ENCODE results near the gene NDFIP1. TPM values are rescaled to one million over a fixed set of nuclear protein-coding genes. Genes with fewer than 3 reads are reported as not detected.

NDFIP1 gene
- total RNA-seq = 46.8 TPM
- polyA plus RNA-seq (ENCODE audit: insufficient read depth in 1 of 8, insufficient read length in 8 of 8, low replicate concordance in 1 of 8) = 10 to 100 TPM; 53.4 to 77.2 (median 64.5) TPM
- long read RNA-seq, donor 1, transcript NDFIP1-201 (8 exons, 3,851 nt) = major isoform, 12 of 36 reads
- long read RNA-seq, donor 1, partial matches to known transcripts = 24 of 36 reads
- long read RNA-seq, donor 1, other reads (novel, unspliced or antisense) = 0 of 36 reads
- long read RNA-seq, donor 2, partial matches to known transcripts = 0 of 4 reads
- long read RNA-seq, donor 2, other reads (novel, unspliced or antisense) = 0 of 4 reads
- long read RNA-seq, donor 3, full-length matches to known transcripts = 51 of 100 reads
- long read RNA-seq, donor 3, partial matches to known transcripts = 49 of 100 reads
- long read RNA-seq, donor 3, other reads (novel, unspliced or antisense) = 0 of 100 reads
- long read RNA-seq, donor 4, full-length matches to known transcripts = 39 of 59 reads
- long read RNA-seq, donor 4, partial matches to known transcripts = 20 of 59 reads
- long read RNA-seq, donor 4, other reads (novel, unspliced or antisense) = 0 of 59 reads
- long read RNA-seq, donor 5, full-length matches to known transcripts = 106 of 231 reads
- long read RNA-seq, donor 5, partial matches to known transcripts = 125 of 231 reads
- long read RNA-seq, donor 5, other reads (novel, unspliced or antisense) = 0 of 231 reads
- long read RNA-seq, donor 6, full-length matches to known transcripts = 67 of 114 reads
- long read RNA-seq, donor 6, partial matches to known transcripts = 47 of 114 reads
- long read RNA-seq, donor 6, other reads (novel, unspliced or antisense) = 0 of 114 reads
- long read RNA-seq, donor 7, full-length matches to known transcripts = 55 of 95 reads
- long read RNA-seq, donor 7, partial matches to known transcripts = 40 of 95 reads
- long read RNA-seq, donor 7, other reads (novel, unspliced or antisense) = 0 of 95 reads
- long read RNA-seq, donor 8, full-length matches to known transcripts = 42 of 70 reads
- long read RNA-seq, donor 8, partial matches to known transcripts = 28 of 70 reads
- long read RNA-seq, donor 8, other reads (novel, unspliced or antisense) = 0 of 70 reads
- long read RNA-seq, donor 9, full-length matches to known transcripts = 27 of 43 reads
- long read RNA-seq, donor 9, partial matches to known transcripts = 16 of 43 reads
- long read RNA-seq, donor 9, other reads (novel, unspliced or antisense) = 0 of 43 reads
- long read RNA-seq, donor 10, full-length matches to known transcripts = 64 of 99 reads
- long read RNA-seq, donor 10, partial matches to known transcripts = 30 of 99 reads
- long read RNA-seq, donor 10, other reads (novel, unspliced or antisense) = 5 of 99 reads
- long read RNA-seq, donor 11, full-length matches to known transcripts = 45 of 91 reads
- long read RNA-seq, donor 11, partial matches to known transcripts = 46 of 91 reads
- long read RNA-seq, donor 11, other reads (novel, unspliced or antisense) = 0 of 91 reads

- peaks cover 17% of the 10 kb centered on the region for H3K4me1 ChIP-seq (ENCODE audit: control insufficient read depth, insufficient read depth, low read length)
- peak; percentile 93 for DNase-seq
- no peaks in the 10 kb centered on the region for H3K27me3 ChIP-seq (ENCODE audit: control insufficient read depth, insufficient read depth, low read length)
- peak within 1 kb of the TSS; percentile 89 for H3K4me3 ChIP-seq (ENCODE audit: low read length)
- no peaks in the 10 kb centered on the region for H3K36me3 ChIP-seq (ENCODE audit: control insufficient read depth, insufficient read depth, low read length)
- no peaks in the 10 kb centered on the region for H3K9me3 ChIP-seq (replicated peaks; ENCODE audit: control insufficient read depth, low read depth, low read length)
- 3% methylated on average over 99 of the region's 103 CpGs for WGBS (ENCODE audit: insufficient coverage)
- peak within 1 kb of the TSS; percentile 97 for H3K27ac ChIP-seq (ENCODE audit: low read length)
These were observed at the start of gene NDFIP1 for GRCh38 chr5:142108432-142109330. Gene NDFIP1 (plus strand): TSS chr5:142108779. CDS start chr5:142108975, 196 bp downstream.

- no peaks in the 10 kb centered on the region for H3K36me3 ChIP-seq (ENCODE audit: control insufficient read depth, insufficient read depth, low read length)
- H3K27me3 ChIP-seq (ENCODE audit: control insufficient read depth, insufficient read depth, low read length) = no peaks in the 10 kb centered on the region
- no CpG with 5 or more reads among the region's 1 CpG for WGBS (ENCODE audit: insufficient coverage)
- H3K4me1 ChIP-seq (ENCODE audit: control insufficient read depth, insufficient read depth, low read length) = peaks cover 18% of the 10 kb centered on the region
- no peaks in the 10 kb centered on the region for H3K9me3 ChIP-seq (replicated peaks; ENCODE audit: control insufficient read depth, low read depth, low read length)
- no peak overlapping the region for H3K27ac ChIP-seq (ENCODE audit: low read length)
- DNase-seq = no peak
- no peak overlapping the region for H3K4me3 ChIP-seq (ENCODE audit: low read length)
These were observed 49.2 kb upstream of the NDFIP1 start for GRCh38 chr5:142059304-142059940.

GRCh38 chr5:142063376-142063775, 45.2 kb upstream of the NDFIP1 start:
- Histone ChIP-seq H3K4me3 (ENCODE audit: low read length) (no peak overlapping the region), H3K36me3 (ENCODE audit: control insufficient read depth, insufficient read depth, low read length) (no peaks in the 10 kb centered on the region), H3K4me1 (ENCODE audit: control insufficient read depth, insufficient read depth, low read length) (peaks cover 27% of the 10 kb centered on the region), H3K27me3 (ENCODE audit: control insufficient read depth, insufficient read depth, low read length) (no peaks in the 10 kb centered on the region), H3K27ac (ENCODE audit: low read length) (peak overlapping the region; percentile 60), H3K9me3 (replicated peaks; ENCODE audit: control insufficient read depth, low read depth, low read length) (no peaks in the 10 kb centered on the region)
- DNase-seq = no peak
- WGBS (ENCODE audit: insufficient coverage) = 88% methylated on average over 3 of the region's 4 CpGs

- H3K4me3 ChIP-seq (ENCODE audit: low read length) = peak overlapping the region; percentile 26
- no peaks in the 10 kb centered on the region for H3K9me3 ChIP-seq (replicated peaks; ENCODE audit: control insufficient read depth, low read depth, low read length)
- WGBS (ENCODE audit: insufficient coverage) = 5% methylated on average over 9 of the region's 10 CpGs
- H3K36me3 ChIP-seq (ENCODE audit: control insufficient read depth, insufficient read depth, low read length) = no peaks in the 10 kb centered on the region
- peak overlapping the region; percentile 60 for H3K27ac ChIP-seq (ENCODE audit: low read length)
- peak; percentile 88 for DNase-seq
- H3K27me3 ChIP-seq (ENCODE audit: control insufficient read depth, insufficient read depth, low read length) = no peaks in the 10 kb centered on the region
- peaks cover 27% of the 10 kb centered on the region for H3K4me1 ChIP-seq (ENCODE audit: control insufficient read depth, insufficient read depth, low read length)
These were observed 44.7 kb upstream of the NDFIP1 start for GRCh38 chr5:142063878-142064331.

- peak; percentile 79 for DNase-seq
- Histone ChIP-seq H3K4me1 (ENCODE audit: control insufficient read depth, insufficient read depth, low read length) (peaks cover 27% of the 10 kb centered on the region), H3K9me3 (replicated peaks; ENCODE audit: control insufficient read depth, low read depth, low read length) (no peaks in the 10 kb centered on the region), H3K4me3 (ENCODE audit: low read length) (no peak overlapping the region), H3K36me3 (ENCODE audit: control insufficient read depth, insufficient read depth, low read length) (no peaks in the 10 kb centered on the region), H3K27ac (ENCODE audit: low read length) (no peak overlapping the region), H3K27me3 (ENCODE audit: control insufficient read depth, insufficient read depth, low read length) (no peaks in the 10 kb centered on the region)
- no CpG with 5 or more reads among the region's 2 CpGs for WGBS (ENCODE audit: insufficient coverage)
These were observed 43.3 kb upstream of the NDFIP1 start for GRCh38 chr5:142065273-142065672.

- no peak for DNase-seq
- Histone ChIP-seq H3K36me3 (ENCODE audit: control insufficient read depth, insufficient read depth, low read length) (no peaks in the 10 kb centered on the region), H3K27ac (ENCODE audit: low read length) (no peak overlapping the region), H3K27me3 (ENCODE audit: control insufficient read depth, insufficient read depth, low read length) (no peaks in the 10 kb centered on the region), H3K9me3 (replicated peaks; ENCODE audit: control insufficient read depth, low read depth, low read length) (no peaks in the 10 kb centered on the region), H3K4me1 (ENCODE audit: control insufficient read depth, insufficient read depth, low read length) (peaks cover 11% of the 10 kb centered on the region), H3K4me3 (ENCODE audit: low read length) (no peak overlapping the region)
- no CpG with 5 or more reads among the region's 6 CpGs for WGBS (ENCODE audit: insufficient coverage)
These were observed 38.8 kb upstream of the NDFIP1 start for GRCh38 chr5:142069606-142070399.

- no peak overlapping the region for H3K4me3 ChIP-seq (ENCODE audit: low read length)
- H3K36me3 ChIP-seq (ENCODE audit: control insufficient read depth, insufficient read depth, low read length) = no peaks in the 10 kb centered on the region
- no peak overlapping the region for H3K27ac ChIP-seq (ENCODE audit: low read length)
- peaks cover 5% of the 10 kb centered on the region for H3K4me1 ChIP-seq (ENCODE audit: control insufficient read depth, insufficient read depth, low read length)
- H3K9me3 ChIP-seq (replicated peaks; ENCODE audit: control insufficient read depth, low read depth, low read length) = no peaks in the 10 kb centered on the region
- no peak for DNase-seq
- H3K27me3 ChIP-seq (ENCODE audit: control insufficient read depth, insufficient read depth, low read length) = no peaks in the 10 kb centered on the region
These were observed 37.8 kb upstream of the NDFIP1 start for GRCh38 chr5:142070734-142071133.

GRCh38 chr5:142072488-142072887, 36.1 kb upstream of the NDFIP1 start:
- Histone ChIP-seq H3K27me3 (ENCODE audit: control insufficient read depth, insufficient read depth, low read length) (no peaks in the 10 kb centered on the region), H3K9me3 (replicated peaks; ENCODE audit: control insufficient read depth, low read depth, low read length) (no peaks in the 10 kb centered on the region), H3K4me3 (ENCODE audit: low read length) (no peak overlapping the region), H3K27ac (ENCODE audit: low read length) (no peak overlapping the region), H3K36me3 (ENCODE audit: control insufficient read depth, insufficient read depth, low read length) (no peaks in the 10 kb centered on the region), H3K4me1 (ENCODE audit: control insufficient read depth, insufficient read depth, low read length) (no peaks in the 10 kb centered on the region)
- no peak for DNase-seq
- WGBS (ENCODE audit: insufficient coverage) = 80% methylated on average over 1 of the region's 3 CpGs
